Measurements from ENCODE around the gene UMAD1. TPM values are rescaled to one million over a fixed set of nuclear protein-coding genes. Genes with fewer than 3 reads are reported as not detected.

Gene UMAD1
- 10 to 100 TPM; 12.9 to 23.9 TPM for total RNA-seq

DNA sequence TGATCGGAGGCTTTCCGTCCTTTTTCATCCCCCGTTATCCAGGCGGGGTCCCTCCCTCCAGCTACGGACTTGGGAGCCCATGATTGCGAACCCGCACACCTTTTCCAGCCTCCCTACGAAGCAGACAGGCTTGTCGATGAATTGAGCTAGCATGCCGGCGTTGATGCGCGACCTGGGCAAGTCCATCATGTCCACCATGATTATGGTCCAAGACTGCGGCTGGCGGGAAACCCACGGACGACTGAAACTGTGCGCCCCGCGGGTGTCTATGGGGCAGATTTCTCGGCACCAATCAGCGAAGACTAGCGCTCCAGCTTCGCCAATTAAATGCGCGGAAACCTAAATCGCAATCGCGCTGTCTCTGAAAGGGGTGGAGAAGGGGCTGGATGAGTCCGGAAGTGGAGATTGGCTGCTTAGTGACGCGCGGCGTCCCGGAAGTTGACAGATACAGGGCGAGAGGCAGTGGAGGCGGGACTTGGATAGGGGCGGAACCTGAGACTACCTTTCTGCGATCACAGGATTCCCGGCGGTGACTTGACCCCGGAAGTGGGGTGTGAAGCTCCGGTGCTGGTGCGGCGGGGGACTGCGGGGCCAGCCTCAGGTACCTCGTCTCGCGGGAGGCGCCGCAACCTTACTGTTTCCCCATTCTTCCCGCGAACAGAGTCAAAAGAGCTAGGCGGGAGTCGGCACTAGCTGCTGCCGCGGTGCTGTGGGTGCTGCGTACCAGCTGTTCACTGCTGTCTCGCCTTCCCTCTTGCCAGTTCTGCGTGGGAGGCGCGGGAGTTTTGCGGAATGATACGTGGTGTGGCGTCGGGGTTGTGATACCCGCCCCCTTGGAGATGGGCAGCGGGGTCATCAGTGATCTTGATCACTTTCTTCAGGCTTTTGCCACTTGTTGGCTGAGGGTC lies at the start of gene UMAD1:
UMAD1 (plus strand) TSS at position 532 of the 908 bp plus-strand sequence. CDS start 32,620 bp downstream, outside the sequence.
- H3K27me3 ChIP-seq (replicated peaks; ENCODE audit: insufficient read depth), result no peaks in the 10 kb centered on the region
- TF ChIP-seq, protein P1, sequence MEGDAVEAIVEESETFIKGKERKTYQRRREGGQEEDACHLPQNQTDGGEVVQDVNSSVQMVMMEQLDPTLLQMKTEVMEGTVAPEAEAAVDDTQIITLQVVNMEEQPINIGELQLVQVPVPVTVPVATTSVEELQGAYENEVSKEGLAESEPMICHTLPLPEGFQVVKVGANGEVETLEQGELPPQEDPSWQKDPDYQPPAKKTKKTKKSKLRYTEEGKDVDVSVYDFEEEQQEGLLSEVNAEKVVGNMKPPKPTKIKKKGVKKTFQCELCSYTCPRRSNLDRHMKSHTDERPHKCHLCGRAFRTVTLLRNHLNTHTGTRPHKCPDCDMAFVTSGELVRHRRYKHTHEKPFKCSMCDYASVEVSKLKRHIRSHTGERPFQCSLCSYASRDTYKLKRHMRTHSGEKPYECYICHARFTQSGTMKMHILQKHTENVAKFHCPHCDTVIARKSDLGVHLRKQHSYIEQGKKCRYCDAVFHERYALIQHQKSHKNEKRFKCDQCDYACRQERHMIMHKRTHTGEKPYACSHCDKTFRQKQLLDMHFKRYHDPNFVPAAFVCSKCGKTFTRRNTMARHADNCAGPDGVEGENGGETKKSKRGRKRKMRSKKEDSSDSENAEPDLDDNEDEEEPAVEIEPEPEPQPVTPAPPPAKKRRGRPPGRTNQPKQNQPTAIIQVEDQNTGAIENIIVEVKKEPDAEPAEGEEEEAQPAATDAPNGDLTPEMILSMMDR (IDR thresholded peaks at IDR 0.05), result no peak
- peaks cover 4 to 24% of the 10 kb centered on the region in 2 donors for H3K4me1 ChIP-seq (ENCODE audit: control insufficient read depth in 1 of 2, low read depth in 2 of 2)
- no peaks in the 10 kb centered on the region for H3K36me3 ChIP-seq
- ATAC-seq (ENCODE audit: insufficient number of reproducible peaks, low FRiP score, low read depth) (peak; percentile 100), DNase-seq (ENCODE audit: low spot score) (peak; percentile 92)
- H3K9me3 ChIP-seq, result no peaks in the 10 kb centered on the region
- peak within 1 kb of the TSS; percentile 91 for H3K4me3 ChIP-seq
- H3K27ac ChIP-seq, result peak within 1 kb of the TSS; percentile 67 to 85

DNA sequence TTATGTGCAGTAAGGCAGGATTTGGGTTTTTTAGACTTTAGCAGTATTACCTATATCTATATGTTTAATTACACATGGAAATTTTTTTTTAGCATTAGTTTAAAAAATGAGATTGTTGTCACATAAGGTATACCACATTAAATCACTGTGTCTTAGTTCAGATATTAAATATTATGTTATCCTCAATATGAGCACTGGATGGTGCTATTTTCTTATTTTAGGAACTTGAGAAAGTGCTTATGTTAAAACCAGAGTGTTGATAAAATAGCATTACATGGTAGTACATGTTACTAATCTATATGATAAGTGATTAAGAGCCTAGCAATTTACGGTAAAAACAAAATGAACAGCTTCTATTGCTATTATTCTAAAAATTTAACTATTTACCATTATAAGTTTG lies 45.1 kb upstream of the UMAD1 start:
- H3K36me3 ChIP-seq, result peaks cover 5% of the 10 kb centered on the region
- H3K4me1 ChIP-seq (ENCODE audit: control insufficient read depth in 1 of 2, low read depth in 2 of 2), result no peaks in the 10 kb centered on the region
- no peaks in the 10 kb centered on the region for H3K9me3 ChIP-seq
- DNase-seq (ENCODE audit: low spot score), result no peak
- H3K4me3 ChIP-seq, result no peak overlapping the region
- ATAC-seq (ENCODE audit: insufficient number of reproducible peaks, low FRiP score, low read depth), result no peak
- TF ChIP-seq, protein P1 (IDR thresholded peaks at IDR 0.05), result peak; percentile 22
- no peaks in the 10 kb centered on the region for H3K27me3 ChIP-seq (replicated peaks; ENCODE audit: insufficient read depth)
- no peak overlapping the region for H3K27ac ChIP-seq

DNA sequence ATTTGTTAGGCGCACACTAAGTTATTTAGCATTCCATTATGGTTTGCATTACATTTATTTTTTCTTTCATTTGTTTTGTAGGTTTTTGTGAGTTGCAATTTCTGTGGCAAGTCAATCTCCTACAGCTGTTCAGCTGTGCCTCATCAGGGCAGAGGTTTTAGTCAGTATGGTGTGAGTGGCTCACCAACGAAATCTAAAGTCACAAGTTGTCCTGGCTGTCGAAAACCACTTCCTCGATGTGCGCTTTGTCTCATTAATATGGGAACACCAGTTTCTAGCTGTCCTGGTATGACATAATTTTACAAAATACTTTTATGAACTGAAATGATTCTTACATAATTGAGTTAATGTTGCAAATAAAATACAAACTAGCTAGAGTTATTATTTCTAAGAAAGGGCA lies 44.4 kb upstream of the UMAD1 start:
- Histone ChIP-seq H3K4me3 (no peak overlapping the region), H3K27me3 (replicated peaks; ENCODE audit: insufficient read depth) (no peaks in the 10 kb centered on the region), H3K36me3 (peaks cover 5% of the 10 kb centered on the region), H3K27ac (no peak overlapping the region), H3K4me1 (ENCODE audit: control insufficient read depth in 1 of 2, low read depth in 2 of 2) (no peaks in the 10 kb centered on the region), H3K9me3 (no peaks in the 10 kb centered on the region)
- DNase-seq (ENCODE audit: low spot score) (no peak), ATAC-seq (ENCODE audit: insufficient number of reproducible peaks, low FRiP score, low read depth) (no peak)
- TF ChIP-seq, protein P1 (IDR thresholded peaks at IDR 0.05), result no peak

DNA sequence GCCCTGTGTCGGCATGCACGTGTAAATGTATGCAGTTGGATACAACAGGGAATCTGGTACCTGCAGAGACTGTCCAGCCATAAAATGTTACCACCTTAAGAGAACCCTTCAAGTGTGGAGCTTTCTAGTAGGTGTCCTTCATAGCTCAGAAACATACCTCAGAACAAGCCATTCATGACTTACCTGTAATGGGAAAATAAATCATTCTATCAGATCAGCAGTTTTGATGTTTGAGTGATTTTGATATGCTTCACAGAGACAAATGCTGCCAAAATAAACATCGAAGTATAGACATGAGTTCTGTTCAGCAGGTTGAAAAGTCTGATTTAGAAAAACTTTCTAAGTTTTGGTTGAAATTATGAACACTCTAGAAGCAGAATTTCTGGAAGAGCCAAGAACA lies 33.5 kb upstream of the UMAD1 start:
- peaks cover 4% of the 10 kb centered on the region for H3K36me3 ChIP-seq
- no peaks in the 10 kb centered on the region for H3K9me3 ChIP-seq
- ATAC-seq (ENCODE audit: insufficient number of reproducible peaks, low FRiP score, low read depth), result no peak
- TF ChIP-seq, protein P1 (IDR thresholded peaks at IDR 0.05), result no peak
- H3K4me1 ChIP-seq (ENCODE audit: control insufficient read depth in 1 of 2, low read depth in 2 of 2), result no peaks in the 10 kb centered on the region
- no peak for DNase-seq (ENCODE audit: low spot score)
- no peak overlapping the region for H3K4me3 ChIP-seq
- H3K27me3 ChIP-seq (replicated peaks; ENCODE audit: insufficient read depth), result no peaks in the 10 kb centered on the region
- H3K27ac ChIP-seq, result no peak overlapping the region

DNA sequence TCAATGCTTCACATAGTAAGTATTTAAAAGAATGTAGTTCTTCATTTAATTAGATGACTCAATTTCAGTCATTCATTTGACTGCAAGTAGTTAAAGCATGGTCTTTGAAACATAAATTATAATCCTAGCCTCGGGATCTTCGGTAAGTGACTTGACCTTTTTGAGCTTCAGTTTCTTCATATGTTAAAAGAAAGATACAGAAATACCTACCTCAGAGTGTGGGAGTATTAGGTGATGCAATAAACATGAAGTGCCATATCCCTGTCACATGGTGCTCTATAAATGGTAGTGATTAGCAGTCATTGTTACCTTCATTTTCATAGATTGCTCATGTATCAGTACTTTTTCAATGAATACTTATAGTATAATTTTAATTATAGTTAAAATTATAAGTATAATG lies 31.2 kb upstream of the UMAD1 start:
- Histone ChIP-seq H3K4me1 (ENCODE audit: control insufficient read depth in 1 of 2, low read depth in 2 of 2) (no peaks in the 10 kb centered on the region), H3K27me3 (replicated peaks; ENCODE audit: insufficient read depth) (no peaks in the 10 kb centered on the region), H3K27ac (no peak overlapping the region), H3K36me3 (peaks cover 4% of the 10 kb centered on the region), H3K4me3 (no peak overlapping the region), H3K9me3 (no peaks in the 10 kb centered on the region)
- DNase-seq (ENCODE audit: low spot score), result no peak
- ATAC-seq (ENCODE audit: insufficient number of reproducible peaks, low FRiP score, low read depth), result no peak
- TF ChIP-seq, protein P1 (IDR thresholded peaks at IDR 0.05), result no peak
